Bronchial epithelial cell (primary cell): ENCODE data around the gene PDHB. TPM values are rescaled to one million over a fixed set of nuclear protein-coding genes. Genes with fewer than 3 reads are reported as not detected.
A peak's percentile ranks its signal among the peaks of the same experiment; 100 is the strongest.

Experiments
- DNase-seq: peaks from one replicate; pipeline ENCODE4 v3.0.0-alpha.2; 2010; ENCODE audit warnings: low read depth
- FAIRE-seq: peaks from 2 replicates; lab custom pipeline; 2011; peaks lifted over from hg19 to GRCh38; lab: Jason Lieb, UNC
- H3K27me3 ChIP-seq: 2 replicates; pipeline ENCODE4 v1.5.1; 2011; ENCODE audit warnings: low read length; ENCODE audit not compliant: control insufficient read depth, insufficient read depth
- H3K36me3 ChIP-seq: 2 replicates; pipeline ENCODE4 v1.5.1; 2011; ENCODE audit warnings: low read length; ENCODE audit not compliant: control insufficient read depth, insufficient read depth
- H3K4me3 ChIP-seq: 2 replicates; pipeline ENCODE4 v1.5.1; 2011; ENCODE audit warnings: mild to moderate bottlenecking, low read depth, low read length, control low read depth
- total RNA-seq: library from RNA; depleted of rRNA; stranded (reverse); fragments of >200 nt; gene quantifications from 2 replicates; pipeline ENCODE4 v1.2.1, GENCODE V29; 2014
- TF ChIP-seq, protein P1 (sequence below): IDR thresholded peaks from 2 replicates; pipeline ENCODE4 v1.5.1; 2011; ENCODE audit warnings: mild to moderate bottlenecking, moderate library complexity, low read length, control low read depth, inconsistent platforms; ENCODE audit not compliant: insufficient read depth, severe bottlenecking

Gene PDHB
- total RNA-seq, 1 donor from 2014 or later: 32.4 TPM

DNA sequence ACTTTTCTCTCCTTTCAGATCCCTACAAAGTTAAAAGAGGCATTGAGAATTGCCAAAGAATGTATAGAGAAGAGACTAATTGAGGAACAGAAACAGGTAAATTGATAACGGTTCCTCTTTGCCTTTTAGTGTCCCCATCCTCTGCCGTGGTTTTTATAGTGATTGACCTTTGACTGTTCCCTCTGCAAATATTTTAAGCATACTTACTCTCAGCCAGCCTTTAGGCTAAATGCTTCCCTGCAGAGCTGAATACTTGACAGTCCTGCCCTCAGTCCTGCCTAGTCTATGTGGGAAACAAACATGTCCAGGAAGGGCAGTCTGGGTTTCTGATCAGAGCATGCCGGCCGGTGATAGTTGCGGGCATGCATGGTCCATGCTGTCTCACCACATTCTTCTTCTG, 24.7 kb downstream of the PDHB start:
- Histone ChIP-seq H3K4me3 (no peak overlapping the region), H3K36me3 (peaks cover 10% of the 10 kb centered on the region)
- no peak for FAIRE-seq

DNA sequence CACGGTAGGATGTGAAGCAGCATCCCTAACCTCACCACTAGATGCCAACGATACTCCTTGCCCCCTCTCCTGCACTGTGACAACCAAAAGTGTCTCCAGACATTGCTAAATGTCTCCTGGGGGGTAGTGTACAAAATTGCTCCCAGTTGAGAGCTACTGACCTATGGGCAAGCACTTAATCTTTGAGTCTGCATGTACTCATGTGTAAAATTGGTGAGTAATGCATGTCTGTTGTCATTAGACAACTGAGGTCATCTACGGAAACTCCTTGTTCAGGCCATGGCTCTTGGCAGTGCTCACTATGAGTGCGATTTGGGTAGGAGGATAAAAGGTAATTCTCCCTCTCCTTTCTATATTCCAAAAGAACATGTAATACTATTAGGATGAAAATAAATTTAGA, 29.2 kb downstream of the PDHB start:
- Histone ChIP-seq H3K4me3 (no peak overlapping the region), H3K36me3 (peaks cover 5% of the 10 kb centered on the region), H3K27me3 (no peaks in the 10 kb centered on the region)
- TF ChIP-seq, protein P1, sequence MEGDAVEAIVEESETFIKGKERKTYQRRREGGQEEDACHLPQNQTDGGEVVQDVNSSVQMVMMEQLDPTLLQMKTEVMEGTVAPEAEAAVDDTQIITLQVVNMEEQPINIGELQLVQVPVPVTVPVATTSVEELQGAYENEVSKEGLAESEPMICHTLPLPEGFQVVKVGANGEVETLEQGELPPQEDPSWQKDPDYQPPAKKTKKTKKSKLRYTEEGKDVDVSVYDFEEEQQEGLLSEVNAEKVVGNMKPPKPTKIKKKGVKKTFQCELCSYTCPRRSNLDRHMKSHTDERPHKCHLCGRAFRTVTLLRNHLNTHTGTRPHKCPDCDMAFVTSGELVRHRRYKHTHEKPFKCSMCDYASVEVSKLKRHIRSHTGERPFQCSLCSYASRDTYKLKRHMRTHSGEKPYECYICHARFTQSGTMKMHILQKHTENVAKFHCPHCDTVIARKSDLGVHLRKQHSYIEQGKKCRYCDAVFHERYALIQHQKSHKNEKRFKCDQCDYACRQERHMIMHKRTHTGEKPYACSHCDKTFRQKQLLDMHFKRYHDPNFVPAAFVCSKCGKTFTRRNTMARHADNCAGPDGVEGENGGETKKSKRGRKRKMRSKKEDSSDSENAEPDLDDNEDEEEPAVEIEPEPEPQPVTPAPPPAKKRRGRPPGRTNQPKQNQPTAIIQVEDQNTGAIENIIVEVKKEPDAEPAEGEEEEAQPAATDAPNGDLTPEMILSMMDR: no peak
- peak; percentile 81 for DNase-seq
- FAIRE-seq: no peak

More for the DNA sequence above, 24.7 kb downstream of the PDHB start:
- TF ChIP-seq, protein P1: no peak
- no peaks in the 10 kb centered on the region for H3K27me3 ChIP-seq
- DNase-seq: no peak

DNA sequence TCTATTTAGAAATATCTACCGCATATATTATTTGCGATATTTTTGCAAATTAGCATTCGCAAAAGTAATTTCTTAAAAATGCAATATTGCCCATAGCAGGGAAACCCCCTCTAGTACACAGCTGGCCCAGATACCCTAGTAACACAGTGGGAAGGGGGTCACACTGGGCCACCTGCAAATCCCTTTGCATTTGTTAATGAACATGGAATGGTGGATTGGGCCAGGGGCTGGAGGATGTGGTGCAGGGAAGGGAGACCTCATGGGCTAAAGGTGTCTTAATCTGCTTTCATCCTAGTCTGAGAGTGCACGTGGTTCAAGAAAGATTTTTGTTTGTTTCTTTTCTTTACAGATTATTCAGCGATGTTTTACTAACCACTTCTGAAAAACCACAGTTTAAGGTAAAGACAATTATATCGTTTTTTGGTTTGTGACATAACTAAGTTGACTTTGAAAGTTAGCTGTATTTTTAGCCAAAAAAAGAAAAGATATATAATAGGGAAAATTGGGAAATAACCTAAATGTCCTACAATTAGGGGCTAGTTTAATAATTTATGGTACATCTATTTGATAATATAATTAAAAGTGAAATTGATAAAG, 30.0 kb downstream of the PDHB start:
- TF ChIP-seq, protein P1: no peak
- FAIRE-seq: no peak
- DNase-seq: no peak
- Histone ChIP-seq H3K36me3 (peaks cover 4% of the 10 kb centered on the region), H3K27me3 (no peaks in the 10 kb centered on the region), H3K4me3 (no peak overlapping the region)

DNA sequence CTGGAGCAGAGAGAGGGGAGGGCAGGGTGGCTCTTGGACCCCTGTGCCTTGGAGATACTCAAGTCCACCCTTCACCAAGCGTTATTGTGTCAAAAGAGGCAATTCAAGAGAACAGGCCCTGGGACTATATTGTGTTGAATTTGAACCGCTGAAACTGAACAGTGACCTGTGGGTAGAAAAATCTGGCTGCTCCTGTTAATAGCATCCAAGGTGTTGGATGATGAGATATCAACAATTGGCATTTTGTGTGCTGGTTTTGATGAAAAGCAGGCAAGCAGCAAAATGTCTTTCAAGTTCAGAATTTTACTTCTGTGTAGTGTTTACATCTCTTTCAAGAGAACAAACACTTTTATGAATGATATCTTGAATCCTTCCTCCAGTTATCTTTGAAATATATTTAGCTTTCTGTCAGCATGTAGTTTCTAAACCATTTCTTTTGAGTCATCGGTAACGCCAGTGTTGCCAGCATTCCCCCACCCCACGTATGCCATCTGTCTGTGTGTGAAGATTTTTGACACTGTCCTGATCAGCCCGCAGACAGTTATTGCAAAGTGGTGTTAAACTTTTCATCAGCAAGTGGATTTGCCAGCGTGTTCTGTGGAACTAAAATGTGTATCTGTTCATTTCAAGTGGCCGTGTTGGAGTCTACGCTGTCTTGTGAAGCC, 34.8 kb downstream of the PDHB start:
- Histone ChIP-seq H3K36me3 (peaks cover 6% of the 10 kb centered on the region), H3K4me3 (no peak overlapping the region), H3K27me3 (no peaks in the 10 kb centered on the region)
- no peak for FAIRE-seq
- TF ChIP-seq, protein P1: no peak
- DNase-seq: no peak

DNA sequence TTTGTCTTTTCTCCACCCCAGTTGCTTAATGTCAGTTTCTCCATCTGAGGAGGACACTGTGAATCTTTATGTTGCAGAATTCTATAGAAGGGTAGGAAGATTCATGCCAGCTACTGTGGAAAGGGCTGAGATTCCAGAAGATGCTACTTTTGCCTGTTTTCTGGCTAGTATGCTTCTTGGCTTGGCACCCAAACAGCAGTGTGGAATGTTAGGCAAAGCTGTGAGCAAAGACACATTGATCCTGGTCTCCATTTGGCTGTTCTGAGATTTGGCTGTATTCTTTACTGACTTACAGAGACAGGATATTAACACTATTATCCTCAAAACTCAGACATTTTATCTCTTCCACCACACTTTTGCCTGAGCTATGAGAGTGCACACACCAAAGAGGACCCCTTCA, 39.3 kb downstream of the PDHB start:
- TF ChIP-seq, protein P1: no peak
- FAIRE-seq: no peak
- H3K4me3 ChIP-seq: no peak overlapping the region
- H3K36me3 ChIP-seq: peaks cover 4% of the 10 kb centered on the region
- H3K27me3 ChIP-seq: no peaks in the 10 kb centered on the region
- DNase-seq: no peak
